Measurements from ENCODE around the gene FMN1. TPM values are rescaled to one million over a fixed set of nuclear protein-coding genes. Genes with fewer than 3 reads are reported as not detected.
A peak's percentile ranks its signal among the peaks of the same experiment; 100 is the strongest.

FMN1 gene
- total RNA-seq, 6 donors from 2014 or later: 20.2 to 176 (median 53.8) TPM

DNA sequence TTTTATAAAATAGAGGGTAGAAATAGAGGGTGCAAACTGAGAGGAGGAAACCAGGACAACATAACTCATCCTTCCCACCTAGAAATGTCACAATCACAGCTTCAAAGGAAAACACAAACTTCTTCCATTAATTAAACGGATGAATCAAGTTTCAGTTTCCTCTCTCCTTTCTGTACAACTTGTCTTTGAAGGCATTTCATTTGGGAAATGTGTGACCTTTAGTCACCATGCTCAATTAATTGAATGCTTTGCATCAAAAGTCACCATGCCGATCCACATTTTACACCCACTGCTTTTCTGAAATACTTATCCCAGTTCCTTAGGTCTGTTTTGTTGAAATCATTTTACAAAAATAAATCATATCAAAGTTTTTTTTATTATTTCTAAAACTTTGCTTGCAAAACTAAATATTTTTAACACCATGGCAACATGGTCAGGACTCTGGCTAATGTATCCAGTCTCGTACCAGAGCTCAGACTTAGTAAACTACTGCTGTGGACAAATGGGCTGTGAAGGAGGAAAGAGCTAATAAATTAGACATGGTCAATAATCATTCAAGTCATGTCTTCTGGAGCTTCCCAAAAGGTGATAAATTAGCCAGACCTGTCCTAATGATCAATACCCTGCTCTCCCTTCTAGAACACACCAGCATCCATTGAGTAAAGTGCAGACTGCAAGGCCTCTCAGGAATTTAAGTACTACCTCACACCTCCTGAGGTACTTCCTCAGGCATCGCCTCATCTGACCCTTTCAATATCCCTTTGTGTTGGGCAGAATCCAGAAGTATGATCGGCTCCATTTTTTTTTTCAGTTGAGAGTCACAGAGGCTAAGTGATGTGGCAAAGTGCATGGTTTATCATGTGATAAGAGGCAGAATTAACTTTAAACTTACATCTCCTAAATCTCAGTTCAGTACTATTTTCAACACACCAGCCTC, 315.4 kb downstream of the FMN1 start:
- peak in 1 of 2 donors; percentile 56 for ATAC-seq (ENCODE audit: low FRiP score in 2 of 2)
- no peak for DNase-seq
- no peak overlapping the region for H3K4me3 ChIP-seq
- no peaks in the 10 kb centered on the region for H3K36me3 ChIP-seq
- H3K27ac ChIP-seq: no peak overlapping the region
- no peaks in the 10 kb centered on the region for H3K9me3 ChIP-seq
- TF ChIP-seq EP300 (IDR thresholded peaks at IDR 0.05): no peak
- TF ChIP-seq POLR2AphosphoS5 (IDR thresholded peaks at IDR 0.05): no peak
- TF ChIP-seq POLR2A (IDR thresholded peaks at IDR 0.05): no peak
- H3K27me3 ChIP-seq: no peaks in the 10 kb centered on the region
- 55 to 56% methylated on average over 5 of the region's 5 CpGs for WGBS, 2 donors
- H3K4me1 ChIP-seq: no peaks in the 10 kb centered on the region

DNA sequence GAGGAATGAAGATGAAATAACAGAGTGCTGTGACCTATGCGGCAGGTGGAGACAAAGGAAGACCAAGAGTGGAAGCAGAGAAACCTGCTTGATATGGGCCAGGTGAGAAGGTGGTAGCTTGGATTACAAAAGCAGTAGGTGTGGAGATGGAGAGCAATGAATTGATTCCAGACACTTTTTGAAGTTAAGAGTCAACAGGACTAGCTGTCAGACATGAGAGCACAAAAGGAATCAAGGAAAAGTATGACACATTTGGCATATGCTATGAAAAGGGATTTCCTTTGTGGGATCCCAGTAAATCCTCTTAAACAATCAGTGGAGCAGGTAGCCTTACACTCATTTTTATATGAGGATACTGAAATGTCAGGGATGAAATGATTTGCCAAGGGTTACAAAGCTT, 316.2 kb downstream of the FMN1 start:
- Histone ChIP-seq H3K4me1 (peaks cover 0 to 2% (median under 1%) of the 10 kb centered on the region in 4 donors), H3K36me3 (no peaks in the 10 kb centered on the region), H3K4me3 (no peak overlapping the region), H3K9me3 (no peaks in the 10 kb centered on the region), H3K27me3 (no peaks in the 10 kb centered on the region), H3K27ac (no peak overlapping the region)
- ATAC-seq (ENCODE audit: low FRiP score in 2 of 2): no peak
- 92 to 100% methylated on average over 1 of the region's 1 CpG for WGBS, 2 donors
- TF ChIP-seq, protein P1, sequence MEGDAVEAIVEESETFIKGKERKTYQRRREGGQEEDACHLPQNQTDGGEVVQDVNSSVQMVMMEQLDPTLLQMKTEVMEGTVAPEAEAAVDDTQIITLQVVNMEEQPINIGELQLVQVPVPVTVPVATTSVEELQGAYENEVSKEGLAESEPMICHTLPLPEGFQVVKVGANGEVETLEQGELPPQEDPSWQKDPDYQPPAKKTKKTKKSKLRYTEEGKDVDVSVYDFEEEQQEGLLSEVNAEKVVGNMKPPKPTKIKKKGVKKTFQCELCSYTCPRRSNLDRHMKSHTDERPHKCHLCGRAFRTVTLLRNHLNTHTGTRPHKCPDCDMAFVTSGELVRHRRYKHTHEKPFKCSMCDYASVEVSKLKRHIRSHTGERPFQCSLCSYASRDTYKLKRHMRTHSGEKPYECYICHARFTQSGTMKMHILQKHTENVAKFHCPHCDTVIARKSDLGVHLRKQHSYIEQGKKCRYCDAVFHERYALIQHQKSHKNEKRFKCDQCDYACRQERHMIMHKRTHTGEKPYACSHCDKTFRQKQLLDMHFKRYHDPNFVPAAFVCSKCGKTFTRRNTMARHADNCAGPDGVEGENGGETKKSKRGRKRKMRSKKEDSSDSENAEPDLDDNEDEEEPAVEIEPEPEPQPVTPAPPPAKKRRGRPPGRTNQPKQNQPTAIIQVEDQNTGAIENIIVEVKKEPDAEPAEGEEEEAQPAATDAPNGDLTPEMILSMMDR (IDR thresholded peaks at IDR 0.05): no peak
- no peak for TF ChIP-seq POLR2A (IDR thresholded peaks at IDR 0.05)
- no peak for TF ChIP-seq EP300 (IDR thresholded peaks at IDR 0.05)
- no peak for TF ChIP-seq POLR2AphosphoS5 (IDR thresholded peaks at IDR 0.05)
- no peak for DNase-seq

DNA sequence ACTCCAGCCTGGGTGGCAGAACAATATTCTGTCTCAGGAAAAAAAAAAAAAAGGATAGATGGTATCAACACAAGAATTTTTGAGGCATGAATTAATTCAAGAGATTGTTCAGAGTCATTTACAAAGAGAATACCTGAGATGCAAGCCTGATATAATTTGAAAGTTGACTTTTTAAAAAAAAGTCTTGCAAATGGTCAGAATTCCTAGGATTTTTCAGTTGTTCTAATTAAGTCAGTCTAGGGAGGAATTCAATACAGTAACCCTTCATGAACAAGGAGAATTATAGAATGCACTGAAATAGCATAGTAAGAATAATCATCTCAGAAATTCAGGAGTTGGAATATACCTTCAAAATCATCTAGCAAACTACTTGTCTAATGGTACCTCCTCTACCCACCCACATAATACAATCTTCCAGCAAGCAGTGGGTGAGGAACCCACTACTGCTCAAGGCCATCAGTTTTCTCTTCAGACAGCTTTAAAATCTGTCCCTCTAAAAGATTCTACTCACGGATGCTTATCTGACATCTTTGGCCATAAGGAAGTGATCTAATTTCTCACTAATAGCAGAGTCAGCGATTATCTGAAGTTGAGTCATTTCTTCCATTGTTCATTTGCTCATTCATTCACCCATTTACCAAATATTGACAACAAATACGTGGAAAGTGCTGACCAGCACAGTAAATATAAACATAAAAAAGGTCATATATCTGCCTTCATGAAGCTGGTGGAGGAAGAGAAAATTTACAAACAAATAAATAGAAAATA, 317.1 kb downstream of the FMN1 start:
- Histone ChIP-seq H3K4me3 (no peak overlapping the region), H3K36me3 (no peaks in the 10 kb centered on the region), H3K9me3 (no peaks in the 10 kb centered on the region), H3K27me3 (no peaks in the 10 kb centered on the region), H3K4me1 (peaks cover 0 to 5% (median 1%) of the 10 kb centered on the region in 4 donors), H3K27ac (no peak overlapping the region)
- ATAC-seq (ENCODE audit: low FRiP score in 2 of 2): no peak
- WGBS, 2 donors: 53 to 54% methylated on average over 3 of the region's 3 CpGs
- TF ChIP-seq, protein P1 (IDR thresholded peaks at IDR 0.05): no peak
- TF ChIP-seq POLR2A (IDR thresholded peaks at IDR 0.05) (no peak), POLR2AphosphoS5 (IDR thresholded peaks at IDR 0.05) (no peak), EP300 (IDR thresholded peaks at IDR 0.05) (no peak)
- DNase-seq: no peak

DNA sequence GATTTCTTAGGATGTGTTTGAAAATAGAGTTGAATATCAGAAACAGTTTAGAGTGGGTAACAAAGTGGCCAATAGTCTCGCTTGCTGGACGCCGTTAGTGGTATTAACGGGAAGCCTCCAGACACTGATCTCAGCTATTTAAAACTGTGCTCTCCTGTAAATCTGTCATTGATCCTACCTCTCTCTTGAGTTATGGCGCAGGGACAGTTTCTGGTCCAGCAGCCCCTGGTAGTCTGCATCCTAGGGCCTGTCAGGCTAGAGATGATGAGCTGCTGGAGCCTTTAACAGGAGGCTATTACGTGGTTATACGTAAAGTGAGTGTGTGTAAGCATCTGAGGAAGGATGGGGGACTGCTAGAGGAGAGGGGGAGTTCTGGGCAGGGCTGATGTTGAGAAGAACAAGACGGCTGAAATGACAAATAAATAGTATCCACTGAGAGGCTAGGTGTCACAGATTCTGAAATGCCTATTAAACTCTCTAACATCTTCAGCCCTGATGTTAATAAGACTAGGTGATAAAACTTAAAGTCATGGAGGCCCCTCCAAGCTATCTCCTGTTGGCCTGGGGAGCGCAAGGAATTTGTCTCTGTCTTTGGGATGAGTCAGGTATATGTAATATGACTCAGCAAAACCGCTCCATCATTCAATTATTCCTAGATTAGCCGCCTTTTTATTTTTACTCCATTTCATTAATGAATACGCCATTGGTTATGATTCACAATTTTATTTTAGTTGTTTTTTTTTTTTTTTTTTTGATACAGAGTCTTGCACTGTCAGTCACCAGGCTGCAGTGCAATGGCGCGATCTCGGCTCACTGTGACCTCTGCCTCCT, 321.0 kb downstream of the FMN1 start:
- peak in 1 of 2 donors; percentile 31 for ATAC-seq (ENCODE audit: low FRiP score in 2 of 2)
- Histone ChIP-seq H3K27ac (peak overlapping the region in 2 of 4 donors; percentile 45 to 46), H3K4me3 (no peak overlapping the region), H3K9me3 (no peaks in the 10 kb centered on the region), H3K4me1 (peaks cover 0 to 5% (median 1%) of the 10 kb centered on the region in 4 donors), H3K36me3 (no peaks in the 10 kb centered on the region), H3K27me3 (no peaks in the 10 kb centered on the region)
- no peak for TF ChIP-seq POLR2AphosphoS5 (IDR thresholded peaks at IDR 0.05)
- WGBS, 2 donors: 89 to 96% methylated on average over 12 to 15 of the region's 15 CpGs
- no peak for DNase-seq

DNA sequence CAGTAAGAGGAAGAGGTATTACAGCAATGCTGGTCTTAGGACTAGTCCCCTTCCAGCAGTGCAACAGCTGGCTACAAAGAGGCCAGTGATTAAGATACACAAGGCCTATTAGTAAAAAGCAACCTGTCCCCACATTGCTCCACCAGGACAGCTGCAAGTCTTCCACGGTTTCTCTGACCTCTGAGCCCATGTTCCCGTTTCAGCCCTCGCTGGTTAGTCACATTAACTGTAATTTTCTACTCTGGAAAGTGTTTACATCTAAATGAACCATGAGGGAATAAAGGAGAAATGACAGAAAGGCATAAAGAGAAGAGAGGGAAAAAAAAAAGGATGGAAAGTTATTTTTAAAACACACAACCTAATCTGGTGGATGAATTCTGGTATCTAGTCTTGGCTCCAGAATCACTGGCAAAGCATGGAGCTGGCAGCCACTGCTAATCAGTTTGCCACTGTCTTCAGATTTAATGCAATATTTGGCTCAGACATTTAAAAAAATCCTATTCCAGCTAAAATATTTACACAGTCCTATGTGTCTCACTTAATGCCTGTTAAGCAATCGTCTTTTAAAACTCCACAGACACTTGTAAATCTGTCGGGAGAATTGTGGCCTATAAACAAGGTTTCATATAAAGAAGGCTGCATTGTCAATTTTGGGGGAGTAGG, 321.8 kb downstream of the FMN1 start:
- ATAC-seq (ENCODE audit: low FRiP score in 2 of 2): peak; percentile 46 to 76

More for the DNA sequence above, 321.8 kb downstream of the FMN1 start:
- Histone ChIP-seq H3K4me1 (peaks cover 0 to 5% (median 1%) of the 10 kb centered on the region in 4 donors), H3K4me3 (no peak overlapping the region), H3K27ac (peak overlapping the region in 1 of 4 donors; percentile 61), H3K36me3 (no peaks in the 10 kb centered on the region), H3K9me3 (no peaks in the 10 kb centered on the region), H3K27me3 (no peaks in the 10 kb centered on the region)
- 60 to 65% methylated on average over 5 of the region's 5 CpGs for WGBS, 2 donors
- DNase-seq: peak in 1 of 2 donors; percentile 38
- TF ChIP-seq EP300 (IDR thresholded peaks at IDR 0.05) (peak in 1 of 4 donors; percentile 16), POLR2AphosphoS5 (IDR thresholded peaks at IDR 0.05) (peak; percentile 68 to 72), POLR2A (IDR thresholded peaks at IDR 0.05) (no peak)
- TF ChIP-seq, protein P1 (IDR thresholded peaks at IDR 0.05): no peak

All from upper lobe of left lung (tissue), 6 donors.